HG02870 (cell line): ENCODE results near the gene FHIT.

ENCODE experiments used
- ATAC-seq: cut with Tn5 transposase; IDR thresholded peaks from one replicate; pipeline ENCODE4 v1.9.1; 2021; ENCODE audit warnings: mild to moderate bottlenecking, moderate library complexity; ENCODE audit not compliant: unreplicated experiment

The FHIT gene

DNA sequence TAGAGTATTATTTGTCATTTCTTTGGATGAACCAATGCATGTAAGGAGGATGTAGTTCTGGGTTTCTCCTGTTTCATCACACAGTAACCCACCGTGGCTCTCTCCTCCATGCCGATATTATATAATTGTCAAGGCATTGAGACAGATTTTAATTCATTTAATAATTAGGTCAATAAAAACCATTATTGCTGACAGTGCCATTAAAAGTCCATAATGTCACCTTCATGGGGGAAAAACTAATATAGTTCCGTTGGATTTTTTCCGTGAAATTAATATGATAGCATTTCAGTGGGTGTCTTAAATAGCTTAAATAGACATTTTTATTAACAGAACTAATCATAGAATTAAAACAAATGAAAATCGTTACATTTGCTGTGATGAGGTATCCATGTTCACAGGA is 1453.7 kb downstream of the FHIT start:
- ATAC-seq = no peak

DNA sequence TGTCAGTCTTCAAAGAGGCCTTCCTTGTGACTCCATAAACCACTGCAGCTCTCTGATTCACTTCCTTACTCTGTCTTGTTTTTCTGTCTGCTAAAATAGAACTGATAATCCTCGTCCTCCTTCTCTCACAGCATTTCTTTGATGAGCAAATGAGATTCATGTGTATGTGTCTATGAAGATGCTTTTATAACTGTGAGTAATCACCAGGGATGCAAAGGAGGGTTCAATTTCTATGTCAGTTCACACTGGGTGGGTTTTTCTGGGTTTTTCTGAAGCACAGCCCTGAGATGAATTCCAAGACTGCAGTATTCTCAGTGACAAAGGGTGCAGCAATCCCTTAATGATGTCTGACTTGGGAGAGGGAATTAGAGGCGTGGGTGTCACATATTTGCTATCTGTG is 1454.8 kb downstream of the FHIT start:
- ATAC-seq = no peak

DNA sequence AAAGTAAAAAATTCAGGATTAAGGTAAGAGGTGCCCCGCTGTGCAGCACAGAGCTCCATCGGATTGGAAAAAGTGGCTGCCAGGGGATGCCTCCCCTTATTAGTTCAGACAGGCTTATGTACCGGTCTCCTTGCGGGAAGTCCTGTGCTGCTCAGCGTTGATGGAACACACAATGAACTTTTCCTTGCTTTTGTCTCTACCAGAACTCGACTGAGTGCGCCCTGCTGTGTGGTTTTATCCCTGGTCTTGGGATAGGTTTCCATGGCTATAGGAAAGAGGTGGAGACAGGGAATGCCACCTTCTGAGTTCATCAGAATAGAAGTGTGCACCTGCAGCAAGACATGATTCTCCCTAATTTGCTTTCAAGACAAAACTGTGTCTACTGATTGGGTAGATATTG is 1455.5 kb downstream of the FHIT start:
- no peak for ATAC-seq

DNA sequence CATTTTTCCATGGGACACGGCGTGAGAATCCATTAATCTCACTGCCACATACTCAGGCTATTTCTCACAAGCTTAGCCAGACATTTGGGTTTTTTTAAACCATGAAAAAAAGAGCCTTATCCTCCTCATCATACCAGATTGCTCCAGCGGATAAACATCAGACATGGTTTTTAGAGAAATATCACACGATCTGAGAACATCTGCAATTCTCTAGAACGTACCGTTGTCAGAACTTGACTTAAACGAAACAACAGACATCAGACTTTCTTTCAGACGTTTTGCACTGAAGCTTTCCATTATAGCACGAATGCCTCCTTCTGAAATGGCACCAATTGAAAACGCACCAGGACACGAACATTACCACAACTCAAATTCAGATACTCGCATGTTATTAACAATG is 1457.3 kb downstream of the FHIT start:
- ATAC-seq = no peak

DNA sequence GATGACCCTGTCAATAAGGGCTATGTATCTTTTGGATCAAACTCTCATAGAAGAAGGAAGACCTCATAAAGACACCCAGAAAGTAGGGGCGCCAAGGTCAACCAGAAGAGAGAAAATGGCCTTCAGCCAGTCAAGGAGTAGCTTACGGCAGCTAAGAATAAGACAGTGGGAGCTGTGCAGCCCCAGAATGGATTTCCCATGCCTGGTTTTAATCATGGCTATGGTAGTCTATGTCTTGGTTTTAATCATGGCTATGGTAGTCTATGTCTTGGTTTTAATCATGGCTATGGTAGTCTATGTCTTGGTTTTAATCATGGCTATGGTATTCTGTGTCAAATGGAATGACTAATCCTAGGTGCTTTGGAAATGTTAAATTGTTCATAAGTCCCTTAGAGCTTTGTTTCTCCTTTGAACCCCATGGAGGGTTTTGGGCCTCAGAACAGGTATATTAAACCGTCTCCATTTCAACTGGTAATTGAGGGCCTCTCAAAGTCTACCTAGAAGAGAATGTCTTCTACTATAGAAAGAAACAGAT is 1459.4 kb downstream of the FHIT start:
- ATAC-seq = no peak

DNA sequence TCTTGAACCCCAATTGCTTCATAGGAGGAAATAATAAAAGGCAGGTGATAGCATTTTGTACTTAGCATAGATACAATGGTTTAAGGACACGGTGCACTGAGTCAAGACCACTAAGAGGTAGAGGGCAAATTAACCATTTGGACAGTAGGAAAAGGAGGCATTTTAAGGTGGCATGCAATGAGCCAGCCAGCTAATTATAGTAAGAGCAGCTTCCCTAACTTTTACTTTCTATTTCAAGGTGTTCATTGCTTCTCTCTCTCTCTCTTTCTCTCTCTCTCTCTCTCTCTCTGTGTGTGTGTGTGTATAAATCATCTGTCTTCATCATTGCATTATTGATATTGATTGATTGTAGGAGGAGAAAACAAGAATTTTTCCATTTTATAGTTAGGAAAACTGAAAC is 1461.0 kb downstream of the FHIT start:
- ATAC-seq = no peak

DNA sequence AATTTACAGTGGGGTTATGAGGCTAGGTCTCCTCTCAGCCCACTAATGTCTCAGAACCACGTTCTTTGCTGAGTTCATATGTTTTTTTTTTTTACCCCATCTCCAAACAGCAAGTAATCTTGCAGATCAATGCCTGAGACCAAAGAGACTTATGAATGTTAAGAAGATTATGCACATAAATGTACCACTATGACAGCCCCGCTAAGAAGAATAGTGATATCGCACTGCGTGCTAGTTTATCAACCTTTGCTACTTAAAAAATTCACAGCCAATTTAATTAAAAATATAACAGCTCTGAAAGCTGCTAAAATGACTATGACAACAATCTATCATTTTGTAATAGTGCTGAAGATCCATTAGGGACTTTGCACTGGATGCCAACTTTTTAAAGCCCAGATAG is 1462.5 kb downstream of the FHIT start:
- no peak for ATAC-seq

DNA sequence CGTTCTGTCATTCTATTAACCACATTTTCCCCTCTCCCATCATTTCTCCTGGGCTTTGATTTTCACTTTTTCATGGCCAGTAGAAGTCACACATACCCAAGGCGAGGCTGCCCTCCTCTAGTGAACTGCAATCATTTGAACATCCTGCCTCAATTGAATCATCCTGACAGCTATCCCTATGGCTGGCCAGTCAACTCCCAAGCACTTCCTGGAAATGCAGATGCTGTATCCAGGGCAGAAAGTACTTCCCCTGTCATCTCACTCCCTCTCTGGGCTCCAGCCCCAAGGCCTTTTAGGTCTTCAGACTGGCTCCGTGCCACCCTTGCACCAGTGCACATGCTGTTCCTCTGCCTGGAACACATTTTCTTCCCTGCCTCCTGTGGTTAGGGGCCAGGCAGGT is 1463.1 kb downstream of the FHIT start:
- no peak for ATAC-seq

DNA sequence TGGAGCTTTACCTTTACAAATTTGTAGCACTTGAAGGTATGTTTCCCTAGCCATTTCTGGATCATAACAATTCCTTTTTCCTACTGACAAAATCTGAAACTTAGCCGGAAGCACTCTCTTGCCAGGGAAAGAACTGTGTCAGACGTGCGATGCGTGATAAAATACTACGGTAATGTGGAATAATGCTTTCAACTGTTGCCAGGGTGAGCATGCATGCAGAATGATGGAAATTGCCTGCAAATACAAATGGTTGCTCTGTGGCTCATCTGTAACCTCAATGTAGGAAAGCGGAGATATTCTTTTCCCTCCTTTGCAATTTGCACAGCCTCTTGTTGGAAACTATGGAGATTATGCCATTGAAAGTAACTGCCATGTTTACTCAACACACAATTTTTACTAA is 1464.9 kb downstream of the FHIT start:
- no peak for ATAC-seq

DNA sequence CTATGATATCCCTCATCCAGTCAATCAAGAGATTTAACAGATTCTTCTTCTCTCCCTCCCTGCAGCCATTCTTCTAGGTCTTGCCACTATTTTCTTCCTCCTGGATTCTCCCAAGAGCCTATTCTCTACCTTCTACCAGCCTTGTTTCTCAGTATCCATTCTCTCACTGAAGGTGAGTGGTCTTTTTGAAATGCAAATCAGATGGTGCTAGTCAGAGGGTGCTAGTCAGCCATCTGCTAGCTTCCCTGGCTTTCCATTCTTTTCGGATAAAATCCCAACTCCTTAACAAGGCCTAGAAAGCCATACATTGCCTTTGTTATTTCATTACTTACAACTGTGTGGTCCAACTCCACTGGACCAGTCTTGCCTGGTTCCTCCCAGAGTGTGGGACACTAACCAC is 1467.1 kb downstream of the FHIT start:
- no peak for ATAC-seq

DNA sequence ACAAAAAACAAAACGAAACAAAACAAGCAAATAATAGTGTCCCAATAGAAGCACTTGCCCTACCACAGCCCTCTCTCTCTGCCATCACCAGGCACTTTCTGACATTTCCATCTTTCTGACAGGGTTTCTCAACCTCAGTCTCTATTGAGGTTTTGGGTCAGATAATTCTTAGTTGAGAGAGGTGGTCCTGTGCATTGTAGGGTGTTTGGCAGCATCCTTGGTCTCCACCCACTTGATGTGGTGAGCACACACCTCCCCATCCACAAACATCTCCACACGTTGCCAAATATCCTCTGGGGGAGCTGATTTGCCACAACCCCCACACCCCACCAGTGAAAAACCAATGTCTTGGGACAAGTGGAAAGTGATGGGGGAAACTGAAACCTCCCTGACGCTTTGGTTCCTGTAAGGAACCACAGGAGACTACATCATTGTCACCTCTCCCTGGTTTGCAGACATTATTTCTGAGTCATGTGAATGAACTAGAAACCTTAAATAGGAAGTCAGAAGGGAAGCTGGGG is 1467.7 kb downstream of the FHIT start:
- peak; percentile 57 for ATAC-seq

DNA sequence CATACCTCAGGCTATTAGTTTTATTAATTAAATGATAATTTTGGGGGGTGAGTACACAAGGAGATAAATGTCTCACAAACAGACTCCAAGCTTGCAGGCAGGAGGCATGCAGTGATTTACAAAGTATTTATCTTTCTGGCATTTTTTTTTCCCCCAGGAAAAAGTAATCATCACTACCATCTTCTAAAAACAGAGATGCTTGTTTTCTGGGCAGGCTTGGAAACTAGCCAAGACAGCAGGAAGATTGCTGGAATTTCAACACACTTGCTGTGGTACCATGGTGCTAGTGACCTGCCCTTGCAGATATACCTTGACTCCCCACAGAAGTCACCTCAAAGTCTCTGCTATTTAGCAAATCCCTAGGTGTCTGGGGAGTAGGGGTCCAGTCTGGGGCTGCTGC is 1468.6 kb downstream of the FHIT start:
- no peak for ATAC-seq

DNA sequence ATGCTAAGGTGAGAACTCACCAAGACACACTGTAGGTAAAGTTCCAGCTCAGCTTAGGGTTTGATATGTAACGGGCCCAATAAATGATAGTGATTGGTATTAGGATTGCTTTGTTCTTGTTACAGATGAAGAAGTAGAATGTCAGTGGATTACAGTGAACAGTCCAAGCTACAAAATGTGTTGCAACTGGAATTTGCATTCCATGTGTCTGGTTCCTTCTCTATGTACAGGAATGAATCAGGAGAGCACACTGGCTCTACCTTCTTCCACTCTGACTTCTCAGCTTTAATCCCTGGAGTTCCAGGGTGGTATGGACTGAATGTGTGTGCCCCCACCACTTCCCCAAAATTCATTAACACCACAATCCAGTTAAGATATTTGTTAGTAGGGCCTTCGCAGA is 1471.0 kb downstream of the FHIT start:
- ATAC-seq = no peak

DNA sequence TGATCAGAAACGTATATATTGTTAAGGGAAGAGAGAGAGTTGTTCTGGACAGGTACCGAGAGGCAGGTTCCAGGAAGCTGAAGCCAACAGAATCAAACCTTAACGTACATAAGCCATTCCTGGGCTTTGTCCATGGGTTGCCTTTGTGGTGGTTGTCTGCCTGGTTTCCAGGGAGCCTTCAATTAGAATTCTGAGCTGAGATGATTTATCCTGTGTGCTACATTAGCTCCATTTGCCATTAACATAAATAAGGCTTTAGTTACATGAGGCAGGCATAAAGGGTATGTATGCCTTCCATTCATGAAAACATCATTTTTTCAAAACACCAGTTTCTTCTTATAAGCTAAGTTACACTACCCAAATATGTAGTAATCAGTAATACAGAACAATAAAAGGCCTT is 1472.0 kb downstream of the FHIT start:
- ATAC-seq = no peak

DNA sequence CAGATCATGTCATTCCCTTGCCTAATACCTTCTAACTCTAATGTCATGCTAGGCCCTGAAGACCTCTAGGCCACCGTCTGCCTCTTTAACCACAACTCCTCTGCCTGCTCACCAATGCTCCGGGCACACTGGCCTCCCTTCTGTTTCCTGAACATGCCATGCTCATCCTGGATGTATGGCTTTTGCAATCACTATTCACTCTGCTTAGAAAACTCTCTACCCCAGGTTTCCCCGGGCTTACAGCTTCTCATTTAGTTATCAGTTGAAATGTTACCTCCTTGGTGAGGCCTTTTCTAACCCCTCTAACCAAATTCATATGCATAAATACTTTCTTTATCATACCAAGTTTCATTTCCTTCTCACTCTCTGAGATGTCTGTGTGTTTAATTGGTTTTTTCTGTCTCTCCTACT is 1473.6 kb downstream of the FHIT start:
- peak; percentile 59 for ATAC-seq

DNA sequence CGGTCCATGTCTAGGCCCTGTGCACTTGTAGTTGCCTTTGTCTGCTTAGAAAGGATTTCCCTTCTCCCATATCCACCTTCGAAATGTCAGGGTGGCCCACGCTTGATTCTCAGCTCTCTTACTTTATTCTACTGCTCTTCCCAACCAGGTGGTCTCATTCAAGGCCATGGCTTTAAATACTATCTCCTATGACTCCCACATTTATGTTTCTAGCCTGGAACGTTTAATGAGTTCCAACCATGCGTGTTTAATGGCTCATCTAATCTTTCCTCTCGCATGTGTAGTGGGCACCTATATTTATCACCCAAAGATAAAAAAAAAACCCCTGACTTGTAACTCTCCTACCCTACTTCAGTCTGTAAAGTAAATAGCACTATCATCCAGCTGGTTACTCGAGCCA is 1474.2 kb downstream of the FHIT start:
- no peak for ATAC-seq

DNA sequence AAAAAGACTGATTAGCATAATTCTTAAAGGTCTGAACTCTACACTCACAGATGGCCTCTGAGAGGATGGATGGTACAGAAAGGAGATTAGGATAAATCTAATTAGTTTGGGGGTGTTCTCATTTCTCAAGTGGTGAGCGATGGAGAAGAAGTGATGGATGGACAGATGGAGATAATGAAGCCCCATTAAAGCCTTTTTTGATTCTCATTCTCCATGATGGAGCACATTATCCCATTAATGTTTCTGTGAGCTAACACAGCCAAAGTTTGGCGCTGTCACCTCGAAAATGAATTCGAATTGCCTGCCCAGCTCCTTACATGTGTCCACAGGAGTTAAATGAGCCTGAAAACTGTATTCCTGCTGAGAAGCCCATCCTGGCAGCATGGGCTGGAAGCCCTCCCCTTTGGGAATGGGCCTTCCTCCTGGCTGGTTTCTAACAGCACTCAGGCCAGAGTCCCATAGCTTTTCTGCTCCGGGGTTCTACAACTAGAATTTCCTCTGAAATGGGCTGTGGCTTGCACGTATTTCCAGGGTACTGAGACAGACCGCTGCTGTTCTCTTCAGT is 1475.4 kb downstream of the FHIT start:
- no peak for ATAC-seq

DNA sequence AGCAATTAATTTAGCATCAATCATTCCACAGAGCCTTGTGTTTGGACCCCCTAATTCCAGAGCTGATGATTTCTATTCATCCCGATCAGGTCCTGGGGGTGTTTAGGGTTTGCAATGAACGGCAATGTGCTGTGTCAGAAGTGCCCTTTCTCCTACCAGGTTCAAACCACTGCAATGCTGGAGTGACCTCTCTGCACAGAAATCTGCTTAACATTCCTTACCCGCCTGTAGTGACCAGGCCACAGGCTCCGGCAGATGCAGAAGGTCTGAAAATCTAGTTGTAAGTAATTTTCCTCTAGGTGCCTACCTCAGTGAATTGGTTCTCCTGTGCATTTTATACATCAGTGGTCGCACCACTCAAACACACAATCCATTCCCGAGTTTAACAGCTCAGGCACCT is 1476.1 kb downstream of the FHIT start:
- ATAC-seq = no peak

DNA sequence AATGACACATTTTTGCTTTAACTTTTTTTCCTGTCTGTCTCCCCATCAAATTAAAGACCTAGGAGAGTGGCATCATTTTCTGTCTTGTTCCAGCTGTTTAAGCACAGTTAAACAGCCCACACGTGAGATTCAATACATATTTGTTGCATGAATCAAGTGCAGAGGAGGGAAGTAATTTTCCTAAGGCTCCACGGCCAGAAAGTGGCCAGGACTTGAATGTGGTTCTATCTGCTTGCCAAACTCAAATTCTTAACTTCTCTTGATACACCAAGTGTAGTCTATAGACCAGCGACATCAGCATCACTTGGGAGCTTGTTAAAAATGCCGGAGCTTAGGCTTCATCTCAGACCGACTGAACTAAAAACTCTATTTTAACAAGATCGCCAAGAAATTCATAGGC is 1476.6 kb downstream of the FHIT start:
- no peak for ATAC-seq

DNA sequence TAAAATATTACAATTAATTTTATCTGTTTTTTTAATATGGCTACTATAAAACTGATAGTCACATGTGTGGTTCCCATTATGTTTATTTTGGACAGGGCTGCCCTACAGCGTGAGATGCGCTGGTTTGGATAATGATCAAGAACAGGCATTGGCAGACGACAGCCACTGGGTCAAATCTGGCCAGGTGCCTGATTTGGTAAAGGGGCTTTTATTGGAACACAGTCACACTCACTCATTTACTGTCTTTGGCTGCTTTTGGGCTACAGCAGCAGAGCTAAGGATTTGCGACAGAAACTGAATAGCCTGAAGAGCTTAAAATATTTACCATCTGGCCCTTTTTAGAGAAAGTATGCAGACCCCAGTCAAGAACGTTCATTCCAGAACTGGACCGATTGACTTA is 1477.3 kb downstream of the FHIT start:
- no peak for ATAC-seq

DNA sequence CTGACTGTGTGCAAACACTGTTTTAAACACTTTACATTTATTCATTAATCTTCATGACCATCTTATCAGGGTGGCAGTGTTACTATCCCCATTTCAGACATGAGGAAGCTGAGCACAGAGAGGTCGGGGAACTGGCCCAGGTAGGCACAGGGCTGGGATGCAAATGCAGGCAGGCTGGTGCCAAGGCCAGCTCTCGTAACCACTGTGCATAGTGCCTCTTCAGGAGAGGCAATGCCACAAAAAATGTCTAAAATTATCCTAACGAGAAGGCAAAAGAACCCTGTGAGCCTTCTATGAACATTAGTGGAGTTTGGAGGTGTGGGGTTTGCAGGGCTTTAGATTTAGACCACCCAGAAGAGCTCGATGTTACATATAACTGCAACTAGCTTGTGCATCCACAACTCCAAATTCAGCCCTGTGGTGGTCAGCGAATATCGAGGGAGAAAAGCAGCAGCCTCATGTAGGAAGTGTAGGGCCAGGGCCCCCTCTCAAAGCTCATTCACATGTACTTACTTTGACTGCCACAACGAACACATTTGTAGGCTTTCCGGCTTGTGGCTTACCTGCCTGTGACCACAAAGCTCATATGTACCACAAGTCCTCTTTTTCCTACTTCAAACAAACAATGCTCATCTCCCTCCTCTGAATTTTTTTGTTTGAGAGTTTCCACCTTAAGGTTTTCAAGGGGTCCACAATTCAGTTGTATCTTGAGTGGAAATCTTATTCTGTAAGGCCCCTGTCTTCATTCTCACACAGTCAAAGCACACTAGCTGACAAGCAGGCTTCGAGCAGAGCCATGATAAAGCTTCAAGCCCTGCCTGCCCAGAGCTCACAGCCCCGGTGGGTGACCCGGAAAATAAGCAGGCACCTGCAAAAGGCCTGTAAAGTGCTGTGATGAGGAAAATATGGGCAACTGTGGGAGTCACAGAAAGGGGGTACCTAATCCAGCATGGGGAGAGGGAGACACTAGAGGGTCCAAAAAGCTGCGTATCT is 1478.5 kb downstream of the FHIT start:
- peak; percentile 52 for ATAC-seq

DNA sequence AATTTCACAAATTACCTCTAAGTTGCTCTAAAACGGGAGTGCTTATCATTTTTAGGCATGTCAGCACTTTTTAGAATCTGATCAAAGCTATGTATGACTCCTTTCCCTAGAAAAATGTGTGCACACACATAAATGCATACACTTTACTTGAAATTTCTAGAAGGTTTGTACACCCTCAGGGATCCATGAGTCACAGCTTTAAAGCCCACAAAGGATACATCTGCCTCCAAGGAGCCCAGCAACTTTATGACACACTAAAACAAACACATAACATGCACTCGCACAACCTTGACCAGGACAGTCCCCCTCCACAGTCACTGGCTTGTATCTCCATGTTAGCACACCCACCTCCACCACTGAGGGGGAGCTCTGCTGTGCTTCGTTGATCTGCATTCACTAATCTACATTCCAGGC is 1479.5 kb downstream of the FHIT start:
- ATAC-seq = no peak
